HepG2 (cell line): ENCODE data around the gene MAP3K21.

Experiments
- BRCA1 ChIP-seq: sonication (generic); formaldehyde crosslinking; IDR thresholded peaks from 2 replicates; pipeline ENCODE4 v1.4.0; 2020; ENCODE audit warnings: missing genetic modification reagents
- CHD4 ChIP-seq: fragments of 200-600 bp; sonication (generic); IDR thresholded peaks from 2 replicates; pipeline ENCODE4 v1.7.0; 2017; ENCODE audit warnings: mild to moderate bottlenecking, low read length, borderline replicate concordance
- CTCF ChIP-seq: sonication (generic); formaldehyde crosslinking; IDR thresholded peaks from 2 replicates; pipeline ENCODE4 v1.5.0; 2020; ENCODE audit warnings: mild to moderate bottlenecking, missing genetic modification reagents, moderate library complexity
- ETV5 ChIP-seq: IDR thresholded peaks from 2 replicates; pipeline ENCODE4 v1.6.1; 2018; ENCODE audit warnings: missing biosample characterization, missing genetic modification reagents, inconsistent platforms, borderline replicate concordance
- EZH2 ChIP-seq: conservative IDR thresholded peaks from 2 replicates; pipeline ENCODE4 v1.6.1; 2012; ENCODE audit warnings: mild to moderate bottlenecking, low read depth, low read length, moderate library complexity
- GABPA ChIP-seq, 2 experiments: IDR thresholded peaks; 2 replicates each; pipeline ENCODE4 v1.6.1; 2011 to 2016; ENCODE audit warnings: low read depth in 2 of 2, low read length in 1 of 2, missing biosample characterization in 1 of 2, missing genetic modification characterization in 1 of 2
- ISL2 ChIP-seq: sonication (generic); formaldehyde crosslinking; IDR thresholded peaks from 2 replicates; pipeline ENCODE4 v1.5.0; 2020; ENCODE audit warnings: missing genetic modification reagents
- POLR2A ChIP-seq, 2 experiments: IDR thresholded peaks; 2 replicates each; pipeline ENCODE4 v1.6.1; 2011; ENCODE audit warnings: low read depth in 2 of 2, low read length in 2 of 2, mild to moderate bottlenecking in 1 of 2, moderate library complexity in 1 of 2; ENCODE audit not compliant: insufficient read depth in 1 of 2
- SMAD1 ChIP-seq: sonication (generic); formaldehyde crosslinking; IDR thresholded peaks from 2 replicates; pipeline ENCODE4 v1.4.0; 2020; ENCODE audit warnings: missing genetic modification reagents, low read depth, mild to moderate bottlenecking, borderline replicate concordance
- TBP ChIP-seq: sonication (generic); formaldehyde crosslinking; IDR thresholded peaks from 2 replicates; pipeline ENCODE4 v1.5.0; 2020; ENCODE audit warnings: missing genetic modification reagents
- THRA ChIP-seq: sonication (generic); formaldehyde crosslinking; IDR thresholded peaks from 2 replicates; pipeline ENCODE4 v1.4.0; 2020; ENCODE audit warnings: missing genetic modification reagents, borderline replicate concordance
- ZC3H4 ChIP-seq: sonication (generic); formaldehyde crosslinking; IDR thresholded peaks from 2 replicates; pipeline ENCODE4 v1.4.0; 2020; ENCODE audit warnings: missing genetic modification reagents, borderline replicate concordance
- ZNF639 ChIP-seq: conservative IDR thresholded peaks from 2 replicates; pipeline ENCODE4 v1.6.1; 2018; ENCODE audit warnings: missing genetic modification reagents
- ZNF646 ChIP-seq: sonication (generic); formaldehyde crosslinking; IDR thresholded peaks from 2 replicates; pipeline ENCODE4 v1.9.0; 2021; ENCODE audit warnings: mild to moderate bottlenecking, missing genetic modification reagents

GRCh38 chr1:233395863-233396646 is 68.5 kb downstream of the MAP3K21 start:
- TF ChIP-seq SMAD1 (CRISPR knock-in tag): no peak
- no peak for TF ChIP-seq EZH2
- TF ChIP-seq CTCF (CRISPR knock-in tag): no peak
- TF ChIP-seq TBP (CRISPR knock-in tag): no peak
- TF ChIP-seq THRA (CRISPR knock-in tag): no peak
- TF ChIP-seq BRCA1 (CRISPR knock-in tag): no peak
- no peak for TF ChIP-seq POLR2A (IDR thresholded peaks at IDR 0.05; ENCODE audit: insufficient read depth in 1 of 2, low read depth in 2 of 2, low read length in 2 of 2)
- no peak for TF ChIP-seq ISL2 (CRISPR knock-in tag)
- TF ChIP-seq GABPA (IDR thresholded peaks at IDR 0.05; ENCODE audit: low read depth, low read length): no peak
- no peak for TF ChIP-seq GABPA (CRISPR knock-in tag; IDR thresholded peaks at IDR 0.05; ENCODE audit: low read depth)
- no peak for TF ChIP-seq ETV5 (CRISPR knock-in tag)
- no peak for TF ChIP-seq ZNF639 (CRISPR knock-in tag)
- no peak for TF ChIP-seq ZC3H4
- no peak for TF ChIP-seq ZNF646 (CRISPR knock-in tag)
- TF ChIP-seq CHD4: no peak
